Upper lobe of left lung (tissue), 6 donors: ENCODE data around the gene FGF21. TPM values are rescaled to one million over a fixed set of nuclear protein-coding genes. Genes with fewer than 3 reads are reported as not detected.
"Not testable (repeated sequence)": the region's sequence is repeated elsewhere in the genome, so short reads cannot be mapped to it uniquely, and the experiment has no call there.

Experiments
- ATAC-seq, 2 donors: fragments of 200-7000 bp; cut with Tn5 transposase; one replicate each; pipeline ENCODE4 v1.9.1; 2022; ENCODE audit warnings: mild to moderate bottlenecking in 2 of 2, moderate library complexity in 2 of 2; ENCODE audit not compliant: low FRiP score in 2 of 2
- DNase-seq, 2 donors: peaks; one replicate each; pipeline ENCODE4 v3.0.0-alpha.2; 2019 to 2020
- H3K27ac ChIP-seq, 4 donors: fragments of 200-600 bp; sonication (generic); one replicate each; pipeline ENCODE4 v1.5.1; 2016 to 2019
- H3K27me3 ChIP-seq, 4 donors: fragments of 200-600 bp; sonication (generic); one replicate each; pipeline ENCODE4 v1.5.1; 2017 to 2019
- H3K36me3 ChIP-seq, 4 donors: fragments of 200-600 bp; sonication (generic); one replicate each; pipeline ENCODE4 v1.5.1; 2016 to 2019
- H3K4me1 ChIP-seq, 4 donors: fragments of 200-600 bp; sonication (generic); one replicate each; pipeline ENCODE4 v1.5.1; 2018 to 2019
- H3K4me3 ChIP-seq, 4 donors: fragments of 200-600 bp; sonication (generic); one replicate each; pipeline ENCODE4 v1.5.1; 2017 to 2019; ENCODE audit warnings: mild to moderate bottlenecking in 2 of 4, moderate library complexity in 1 of 4
- H3K9me3 ChIP-seq, 4 donors: fragments of 200-600 bp; sonication (generic); one replicate each; pipeline ENCODE4 v1.5.1; 2018 to 2019
- CTCF ChIP-seq, 6 experiments: fragments of 450-650 bp in 4 of 6; fragments of 200-600 bp in 2 of 6; sonication (generic) in 2 of 6; IDR thresholded peaks; one replicate each; pipeline ENCODE4 v1.5.1; 2016 to 2019; ENCODE audit warnings: antibody characterized with exemption in 6 of 6
- EP300 ChIP-seq, 4 donors: sonication (generic); formaldehyde crosslinking; IDR thresholded peaks; one replicate each; pipeline ENCODE4 v1.5.1; 2017; ENCODE audit warnings: antibody characterized with exemption in 4 of 4, control low read depth in 2 of 4
- POLR2A ChIP-seq, 4 donors: fragments of 450-650 bp; IDR thresholded peaks; one replicate each; pipeline ENCODE4 v1.5.1; 2016 to 2017; ENCODE audit warnings: antibody characterized with exemption in 4 of 4, mild to moderate bottlenecking in 2 of 4
- POLR2AphosphoS5 ChIP-seq, 2 donors: sonication (generic); formaldehyde crosslinking; IDR thresholded peaks; one replicate each; pipeline ENCODE4 v1.5.1; 2017; ENCODE audit warnings: antibody characterized with exemption in 2 of 2
- WGBS, 2 donors: methylation state at CpG; one replicate each; pipeline ENCODE4 v1.1.5; 2017 to 2018; 5-methylcytosine and 5-hydroxymethylcytosine counted together
- total RNA-seq, 6 donors: library from RNA; depleted of rRNA in 4 of 6; stranded (reverse); fragments of >200 nt in 4 of 6; gene quantifications; one replicate each; pipeline versions ENCODE4 v1.1.0 to v1.2.1, GENCODE V29; 2016 to 2021
- donor health status: DM: no; HTN: no; CAD: no; lungs with moderate emphysema.
- donor health status: DM: no; HTN: yes; CAD: no; lungs with severe emphysema.

The FGF21 gene
- total RNA-seq, 6 donors from 2014 or later, result not detected

DNA sequence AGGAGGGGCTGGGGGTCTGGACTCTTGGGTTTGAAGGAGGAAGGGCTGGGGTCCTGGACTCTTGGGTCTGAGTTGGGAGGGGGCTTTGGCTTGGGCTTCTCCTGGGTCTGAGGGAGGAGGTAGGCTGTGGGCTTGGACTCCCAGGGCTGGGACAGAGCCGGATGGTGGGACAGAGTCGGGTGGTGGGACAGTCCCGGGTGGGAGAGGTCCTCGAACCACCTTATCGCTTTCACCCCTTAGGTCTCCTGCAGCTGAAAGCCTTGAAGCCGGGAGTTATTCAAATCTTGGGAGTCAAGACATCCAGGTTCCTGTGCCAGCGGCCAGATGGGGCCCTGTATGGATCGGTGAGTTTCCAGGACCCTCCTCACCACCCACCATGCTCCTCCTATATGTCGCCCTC is 1.4 kb downstream of the FGF21 start:
- H3K4me1 ChIP-seq, result peaks cover 16 to 21% (median 19%) of the 10 kb centered on the region in 4 donors
- H3K27ac ChIP-seq, result no peak overlapping the region
- peaks cover 0 to 11% (median 0%) of the 10 kb centered on the region in 4 donors for H3K27me3 ChIP-seq
- WGBS, 2 donors, result 79 to 81% methylated on average over 3 to 9 of the region's 9 CpGs
- H3K36me3 ChIP-seq, result no peaks in the 10 kb centered on the region
- DNase-seq (no peak), ATAC-seq (no peak)
- H3K9me3 ChIP-seq, result no peaks in the 10 kb centered on the region
- H3K4me3 ChIP-seq, result no peak overlapping the region
- TF ChIP-seq POLR2A (IDR thresholded peaks at IDR 0.05) (no peak), EP300 (IDR thresholded peaks at IDR 0.05) (no peak), POLR2AphosphoS5 (IDR thresholded peaks at IDR 0.05) (no peak), CTCF (IDR thresholded peaks at IDR 0.05) (no peak)

GRCh38 chr19:48757089-48757675 is 1.9 kb downstream of the FGF21 start:
- H3K4me3 ChIP-seq, result no peak overlapping the region
- TF ChIP-seq CTCF (IDR thresholded peaks at IDR 0.05), result no peak
- no peak for TF ChIP-seq POLR2AphosphoS5 (IDR thresholded peaks at IDR 0.05)
- no peak for TF ChIP-seq POLR2A (IDR thresholded peaks at IDR 0.05)
- no peak for TF ChIP-seq EP300 (IDR thresholded peaks at IDR 0.05)
- H3K4me1 ChIP-seq, result peaks cover 13 to 21% (median 15%) of the 10 kb centered on the region in 4 donors
- no peak overlapping the region for H3K27ac ChIP-seq
- ATAC-seq (no peak), DNase-seq (no peak)
- 89 to 90% methylated on average over 11 of the region's 12 CpGs for WGBS, 2 donors
- no peaks in the 10 kb centered on the region for H3K36me3 ChIP-seq
- peaks cover 0 to 10% (median 0%) of the 10 kb centered on the region in 4 donors for H3K27me3 ChIP-seq
- H3K9me3 ChIP-seq, result no peaks in the 10 kb centered on the region

- H3K9me3 ChIP-seq, result no peaks in the 10 kb centered on the region
- H3K4me1 ChIP-seq, result peaks cover 7 to 15% (median 10%) of the 10 kb centered on the region in 4 donors
- peaks cover 0 to 5% (median 0%) of the 10 kb centered on the region in 4 donors for H3K27me3 ChIP-seq
- no peak for ATAC-seq
- no peak for TF ChIP-seq EP300 (IDR thresholded peaks at IDR 0.05)
- TF ChIP-seq POLR2A (IDR thresholded peaks at IDR 0.05), result no peak
- TF ChIP-seq POLR2AphosphoS5 (IDR thresholded peaks at IDR 0.05), result no peak
- TF ChIP-seq CTCF (IDR thresholded peaks at IDR 0.05), result no peak
- no peaks in the 10 kb centered on the region for H3K36me3 ChIP-seq
- no peak overlapping the region for H3K4me3 ChIP-seq
- 87 to 88% methylated on average over 8 to 14 of the region's 14 CpGs for WGBS, 2 donors
- DNase-seq, result peak in 1 of 2 donors; percentile 65
- H3K27ac ChIP-seq, result no peak overlapping the region
Measured at GRCh38 chr19:48757741-48758144, 2.4 kb downstream of the FGF21 start.

DNA sequence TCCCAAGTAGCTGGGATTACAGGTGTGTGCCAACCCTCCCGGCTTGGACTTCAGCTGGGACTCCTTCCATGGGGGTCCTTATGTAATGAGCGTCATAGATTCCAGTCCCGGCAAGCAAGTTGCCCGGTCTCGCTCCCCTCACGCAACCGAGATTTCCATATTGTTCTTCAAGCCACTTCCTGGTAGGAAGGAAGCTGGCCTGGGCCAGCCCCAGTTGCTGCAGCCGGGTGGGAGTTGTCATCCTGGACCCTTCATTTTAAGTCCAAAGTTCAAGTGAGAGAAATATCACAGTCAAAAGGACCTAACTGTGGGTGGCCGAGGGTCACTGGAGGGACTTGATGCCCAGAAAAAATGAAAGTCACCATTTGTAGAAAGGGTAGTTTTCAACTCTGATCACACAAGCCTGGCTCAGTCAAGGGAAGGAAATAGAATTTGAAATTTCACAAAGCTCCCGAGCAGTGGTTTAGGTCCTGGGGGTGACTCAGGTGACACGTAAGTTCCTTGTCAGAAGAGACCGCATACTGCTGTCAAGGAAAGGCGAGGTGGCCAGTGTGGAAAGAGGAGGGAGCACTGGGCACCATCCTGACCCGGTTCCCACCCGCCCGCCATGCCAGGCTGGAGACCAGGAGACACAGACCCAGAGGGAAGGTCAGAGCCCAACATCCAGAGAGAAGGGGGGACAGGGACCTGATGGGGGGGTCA is 5.3 kb downstream of the FGF21 start:
- Histone ChIP-seq H3K27ac (peak overlapping the region; percentile 44 to 64 (median 50)), H3K4me1 (peaks cover 0 to 7% (median 4%) of the 10 kb centered on the region in 4 donors), H3K4me3 (no peak overlapping the region), H3K27me3 (no peaks in the 10 kb centered on the region), H3K36me3 (no peaks in the 10 kb centered on the region), H3K9me3 (no peaks in the 10 kb centered on the region)
- 46 to 65% methylated on average over 12 to 14 of the region's 16 CpGs for WGBS, 2 donors
- TF ChIP-seq EP300 (IDR thresholded peaks at IDR 0.05) (no peak), CTCF (IDR thresholded peaks at IDR 0.05) (no peak), POLR2A (IDR thresholded peaks at IDR 0.05) (no peak), POLR2AphosphoS5 (IDR thresholded peaks at IDR 0.05) (no peak)
- ATAC-seq, result no peak
- DNase-seq, result no peak

GRCh38 chr19:48765816-48766215 is 10.5 kb downstream of the FGF21 start:
- not testable (repeated sequence) for H3K4me1 ChIP-seq

GRCh38 chr19:48768171-48768753 is 12.9 kb downstream of the FGF21 start:
- not testable (repeated sequence) for H3K27me3 ChIP-seq, DNase-seq, ATAC-seq, H3K4me1 ChIP-seq, H3K4me3 ChIP-seq, H3K36me3 ChIP-seq, H3K9me3 ChIP-seq
- peak overlapping the region in 1 of 4 donors; percentile 44 for H3K27ac ChIP-seq
- 54% methylated on average over 5 to 6 of the region's 6 CpGs for WGBS, 2 donors

More at GRCh38 chr19:48765816-48766215, 10.5 kb downstream of the FGF21 start:
- not testable (repeated sequence) for ATAC-seq, H3K36me3 ChIP-seq, H3K27me3 ChIP-seq, H3K9me3 ChIP-seq, H3K4me3 ChIP-seq, DNase-seq, H3K27ac ChIP-seq
- WGBS, 2 donors, result 55 to 56% methylated on average over 5 of the region's 5 CpGs
